OCI-LY3 (cell line): ENCODE data around the gene C8A.

Source experiments
- H2AFZ ChIP-seq: fragments of 200-600, 300-600 bp; shearing (Covaris generic); 2 replicates; pipeline ENCODE4 v1.6.0; 2014; ENCODE audit warnings: antibody characterized with exemption, low read depth, low read length
- H3K27ac ChIP-seq: fragments of 200-600, 300-600 bp; sonication (generic); 2 replicates; pipeline ENCODE4 v1.5.1; 2014; ENCODE audit warnings: mild to moderate bottlenecking, low read length, moderate library complexity, mixed read lengths
- H3K27me3 ChIP-seq: fragments of 200-600, 300-600 bp; sonication (generic); 2 replicates; pipeline ENCODE4 v1.6.1; 2014; ENCODE audit warnings: low read depth, low read length, mixed read lengths
- H3K36me3 ChIP-seq: fragments of 200-600, 300-600 bp; sonication (generic); replicated peaks from 2 replicates; pipeline ENCODE3; 2014; ENCODE audit warnings: low read depth, low read length, mixed read lengths
- H3K4me1 ChIP-seq: fragments of 300-600, 200-600 bp; sonication (generic); 2 replicates; pipeline ENCODE4 v1.6.1; 2014; ENCODE audit warnings: low read length, mixed read lengths
- H3K4me2 ChIP-seq: fragments of 200-600, 300-600 bp; sonication (generic); 2 replicates; pipeline ENCODE4 v1.6.1; 2014; ENCODE audit warnings: low read length, mixed read lengths
- H3K4me3 ChIP-seq: fragments of 300-600, 200-600 bp; sonication (generic); 2 replicates; pipeline ENCODE4 v1.5.1; 2014; ENCODE audit warnings: antibody characterized with exemption, mild to moderate bottlenecking, low read length, moderate library complexity
- H3K79me2 ChIP-seq: fragments of 300-600, 200-600 bp; shearing (Covaris generic); 2 replicates; pipeline ENCODE4 v1.6.1; 2014; ENCODE audit warnings: mild to moderate bottlenecking, low read length, mixed read lengths
- H3K9ac ChIP-seq: fragments of 300-600, 200-600 bp; shearing (Covaris generic); 2 replicates; pipeline ENCODE4 v1.6.0; 2014; ENCODE audit warnings: mild to moderate bottlenecking, low read length, moderate library complexity
- H3K9me3 ChIP-seq: fragments of 200-600, 300-600 bp; shearing (Covaris generic); 2 replicates; pipeline ENCODE4 v1.6.1; 2014; ENCODE audit warnings: low read length, mixed read lengths; ENCODE audit not compliant: insufficient read depth
- H4K20me1 ChIP-seq: fragments of 200-600, 300-600 bp; sonication (generic); 2 replicates; pipeline ENCODE4 v1.6.1; 2016; ENCODE audit warnings: low read length, mixed read lengths; ENCODE audit not compliant: insufficient read depth
- EZH2phosphoT487 ChIP-seq: fragments of 200-600 bp; shearing (Covaris generic); IDR thresholded peaks from 2 replicates; pipeline ENCODE4 v1.6.1; 2018; ENCODE audit warnings: antibody characterized with exemption, mixed run types, low read depth
- TF ChIP-seq, protein P1 (sequence below): fragments of 200-600, 300-600 bp; sonication (generic); IDR thresholded peaks from 2 replicates; pipeline ENCODE4 v1.5.1; 2014; ENCODE audit warnings: antibody characterized with exemption, low read length, low read depth

C8A gene

DNA sequence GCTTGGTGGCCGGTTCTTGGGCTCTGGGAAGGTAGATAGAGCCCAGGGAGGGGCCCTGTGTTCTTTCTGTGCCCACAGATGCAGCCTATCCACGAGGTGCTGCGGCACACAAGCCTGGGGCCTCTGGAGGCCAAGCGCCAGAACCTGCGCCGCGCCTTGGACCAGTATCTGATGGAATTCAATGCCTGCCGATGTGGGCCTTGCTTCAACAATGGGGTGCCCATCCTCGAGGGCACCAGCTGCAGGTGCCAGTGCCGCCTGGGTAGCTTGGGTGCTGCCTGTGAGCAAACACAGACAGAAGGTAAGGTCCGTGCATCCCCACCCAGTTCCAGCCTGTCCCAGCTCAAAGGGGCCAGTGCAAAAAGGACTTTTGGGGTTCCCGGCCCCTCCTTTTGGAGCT lies 57.7 kb downstream of the C8A start:
- no peak overlapping the region for H3K27ac ChIP-seq
- no peak overlapping the region for H3K9ac ChIP-seq
- H3K9me3 ChIP-seq, result no peaks in the 10 kb centered on the region
- no peak overlapping the region for H3K4me2 ChIP-seq
- no peaks in the 10 kb centered on the region for H3K4me1 ChIP-seq
- TF ChIP-seq EZH2phosphoT487, result no peak
- TF ChIP-seq, protein P1, sequence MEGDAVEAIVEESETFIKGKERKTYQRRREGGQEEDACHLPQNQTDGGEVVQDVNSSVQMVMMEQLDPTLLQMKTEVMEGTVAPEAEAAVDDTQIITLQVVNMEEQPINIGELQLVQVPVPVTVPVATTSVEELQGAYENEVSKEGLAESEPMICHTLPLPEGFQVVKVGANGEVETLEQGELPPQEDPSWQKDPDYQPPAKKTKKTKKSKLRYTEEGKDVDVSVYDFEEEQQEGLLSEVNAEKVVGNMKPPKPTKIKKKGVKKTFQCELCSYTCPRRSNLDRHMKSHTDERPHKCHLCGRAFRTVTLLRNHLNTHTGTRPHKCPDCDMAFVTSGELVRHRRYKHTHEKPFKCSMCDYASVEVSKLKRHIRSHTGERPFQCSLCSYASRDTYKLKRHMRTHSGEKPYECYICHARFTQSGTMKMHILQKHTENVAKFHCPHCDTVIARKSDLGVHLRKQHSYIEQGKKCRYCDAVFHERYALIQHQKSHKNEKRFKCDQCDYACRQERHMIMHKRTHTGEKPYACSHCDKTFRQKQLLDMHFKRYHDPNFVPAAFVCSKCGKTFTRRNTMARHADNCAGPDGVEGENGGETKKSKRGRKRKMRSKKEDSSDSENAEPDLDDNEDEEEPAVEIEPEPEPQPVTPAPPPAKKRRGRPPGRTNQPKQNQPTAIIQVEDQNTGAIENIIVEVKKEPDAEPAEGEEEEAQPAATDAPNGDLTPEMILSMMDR, result no peak
- H2AFZ ChIP-seq, result no peak overlapping the region
- H3K27me3 ChIP-seq, result no peaks in the 10 kb centered on the region
- H3K79me2 ChIP-seq, result no peaks in the 10 kb centered on the region
- H3K36me3 ChIP-seq, result no peaks in the 10 kb centered on the region
- no peaks in the 10 kb centered on the region for H4K20me1 ChIP-seq
- H3K4me3 ChIP-seq, result no peak overlapping the region

GRCh38 chr1:56915960-56916359 lies 61.4 kb downstream of the C8A start:
- no peaks in the 10 kb centered on the region for H3K79me2 ChIP-seq
- H2AFZ ChIP-seq, result no peak overlapping the region
- no peaks in the 10 kb centered on the region for H4K20me1 ChIP-seq
- no peaks in the 10 kb centered on the region for H3K4me1 ChIP-seq
- H3K9ac ChIP-seq, result no peak overlapping the region
- TF ChIP-seq, protein P1, result no peak
- TF ChIP-seq EZH2phosphoT487, result no peak
- H3K4me3 ChIP-seq, result no peak overlapping the region
- H3K9me3 ChIP-seq, result no peaks in the 10 kb centered on the region
- H3K36me3 ChIP-seq, result no peaks in the 10 kb centered on the region
- no peak overlapping the region for H3K4me2 ChIP-seq
- no peaks in the 10 kb centered on the region for H3K27me3 ChIP-seq
- H3K27ac ChIP-seq, result no peak overlapping the region

GRCh38 chr1:56916630-56917029 lies 62.0 kb downstream of the C8A start:
- Histone ChIP-seq H3K4me1 (no peaks in the 10 kb centered on the region), H3K4me3 (no peak overlapping the region), H3K27me3 (no peaks in the 10 kb centered on the region), H3K9me3 (no peaks in the 10 kb centered on the region), H3K4me2 (no peak overlapping the region), H3K36me3 (no peaks in the 10 kb centered on the region), H3K9ac (no peak overlapping the region), H4K20me1 (no peaks in the 10 kb centered on the region), H2AFZ (no peak overlapping the region), H3K27ac (no peak overlapping the region), H3K79me2 (no peaks in the 10 kb centered on the region)
- TF ChIP-seq EZH2phosphoT487, result no peak

DNA sequence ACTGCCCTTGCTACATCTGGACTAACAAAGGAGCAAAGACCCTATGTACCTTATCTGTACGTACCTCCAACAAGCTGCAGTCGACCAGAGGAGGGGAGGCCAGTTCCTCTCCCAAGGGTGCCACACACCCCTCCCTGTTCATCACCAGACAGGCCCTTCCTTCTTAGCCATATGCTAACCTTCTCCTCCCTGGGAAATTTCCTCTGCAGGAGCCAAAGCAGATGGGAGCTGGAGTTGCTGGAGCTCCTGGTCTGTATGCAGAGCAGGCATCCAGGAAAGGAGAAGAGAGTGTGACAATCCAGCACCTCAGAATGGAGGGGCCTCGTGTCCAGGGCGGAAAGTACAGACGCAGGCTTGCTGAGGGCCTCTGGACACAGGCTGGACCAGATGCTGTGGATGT lies 62.8 kb downstream of the C8A start:
- H3K9ac ChIP-seq, result no peak overlapping the region
- TF ChIP-seq, protein P1, result no peak
- TF ChIP-seq EZH2phosphoT487, result no peak
- H3K36me3 ChIP-seq, result no peaks in the 10 kb centered on the region
- no peak overlapping the region for H3K4me3 ChIP-seq
- H3K27ac ChIP-seq, result no peak overlapping the region
- H4K20me1 ChIP-seq, result no peaks in the 10 kb centered on the region
- H3K79me2 ChIP-seq, result no peaks in the 10 kb centered on the region
- no peak overlapping the region for H2AFZ ChIP-seq
- no peaks in the 10 kb centered on the region for H3K27me3 ChIP-seq
- H3K4me2 ChIP-seq, result no peak overlapping the region
- peaks cover 2% of the 10 kb centered on the region for H3K4me1 ChIP-seq
- H3K9me3 ChIP-seq, result no peaks in the 10 kb centered on the region

- Histone ChIP-seq H2AFZ (no peak overlapping the region), H3K4me3 (no peak overlapping the region), H3K27ac (no peak overlapping the region), H3K9ac (no peak overlapping the region), H3K4me1 (peaks cover 3% of the 10 kb centered on the region), H3K79me2 (no peaks in the 10 kb centered on the region), H3K36me3 (no peaks in the 10 kb centered on the region), H3K27me3 (no peaks in the 10 kb centered on the region), H3K4me2 (no peak overlapping the region), H4K20me1 (no peaks in the 10 kb centered on the region), H3K9me3 (no peaks in the 10 kb centered on the region)
- TF ChIP-seq, protein P1, result no peak
- TF ChIP-seq EZH2phosphoT487, result no peak
Measured at GRCh38 chr1:56920591-56921001, 66.0 kb downstream of the C8A start.
